SK-N-SH treated with all-trans-retinoic acid at 6 μM for 48 hours (cell line): ENCODE data around the gene RTL1.

Experiments used
- ATAC-seq: fragments of 200-7000 bp; cut with Tn5 transposase; 3 replicates; pipeline ENCODE4 v1.9.1; 2020; ENCODE audit warnings: mild to moderate bottlenecking, moderate library complexity
- ARNTL ChIP-seq: fragments of 450-650 bp; formaldehyde crosslinking; IDR thresholded peaks from 2 replicates; pipeline ENCODE4 v1.5.0; 2020; ENCODE audit warnings: low read depth, mild to moderate bottlenecking, moderate library complexity, borderline replicate concordance
- BACH2 ChIP-seq: fragments of 250-450 bp; sonication (Bioruptor Pico); IDR thresholded peaks from 2 replicates; pipeline ENCODE4 v1.9.0; 2021; ENCODE audit warnings: mild to moderate bottlenecking, borderline replicate concordance
- CREB5 ChIP-seq: fragments of 250-450 bp; sonication (Bioruptor Pico); IDR thresholded peaks from 2 replicates; pipeline ENCODE4 v1.5.1; 2020; ENCODE audit warnings: low read depth, mild to moderate bottlenecking, moderate library complexity
- CSDC2 ChIP-seq: fragments of 250-450 bp; sonication (Bioruptor Pico); IDR thresholded peaks from 2 replicates; pipeline ENCODE4 v1.5.0; 2020; ENCODE audit warnings: mild to moderate bottlenecking, moderate library complexity
- CSRNP3 ChIP-seq: fragments of 250-450 bp; sonication (Bioruptor Pico); IDR thresholded peaks from 2 replicates; pipeline ENCODE4 v1.5.1; 2021; ENCODE audit warnings: mild to moderate bottlenecking, moderate library complexity
- ESRRG ChIP-seq: fragments of 250-450 bp; sonication (Bioruptor Pico); IDR thresholded peaks from 2 replicates; pipeline ENCODE4 v1.6.1; 2021; ENCODE audit warnings: mild to moderate bottlenecking
- GLIS3 ChIP-seq: fragments of 250-450 bp; sonication (Bioruptor Pico); IDR thresholded peaks from 2 replicates; pipeline ENCODE4 v1.5.0; 2020; ENCODE audit warnings: mild to moderate bottlenecking, moderate library complexity
- ISL1 ChIP-seq: fragments of 250-450 bp; sonication (Bioruptor Pico); IDR thresholded peaks from 2 replicates; pipeline ENCODE4 v2.1.2; 2022; ENCODE audit warnings: mild to moderate bottlenecking, moderate library complexity
- OSR1 ChIP-seq: fragments of 250-450 bp; sonication (Bioruptor Pico); IDR thresholded peaks from 2 replicates; pipeline ENCODE4 v1.8.0; 2022; ENCODE audit warnings: moderate library complexity, mild to moderate bottlenecking, inconsistent platforms
- PATZ1 ChIP-seq: fragments of 250-450 bp; sonication (Bioruptor Pico); IDR thresholded peaks from 2 replicates; pipeline ENCODE4 v1.8.0; 2020; ENCODE audit warnings: mild to moderate bottlenecking, moderate library complexity, borderline replicate concordance
- POU6F1 ChIP-seq: fragments of 250-450 bp; sonication (Bioruptor Pico); IDR thresholded peaks from 2 replicates; pipeline ENCODE4 v1.8.0; 2021; ENCODE audit warnings: low read depth, mild to moderate bottlenecking, moderate library complexity, borderline replicate concordance
- PPARA ChIP-seq: fragments of 250-450 bp; sonication (Bioruptor Pico); IDR thresholded peaks from 2 replicates; pipeline ENCODE4 v1.5.0; 2020; ENCODE audit warnings: mild to moderate bottlenecking, borderline replicate concordance
- RARB ChIP-seq: fragments of 250-450 bp; sonication (Bioruptor Pico); IDR thresholded peaks from 2 replicates; pipeline ENCODE4 v1.8.0; 2021; ENCODE audit warnings: mild to moderate bottlenecking, moderate library complexity
- SNAI2 ChIP-seq: fragments of 250-450 bp; sonication (Bioruptor Pico); IDR thresholded peaks from 2 replicates; pipeline ENCODE4 v1.5.0; 2020; ENCODE audit warnings: mild to moderate bottlenecking, moderate library complexity
- TCF4 ChIP-seq: fragments of 250-450 bp; sonication (Bioruptor Pico); IDR thresholded peaks from 2 replicates; pipeline ENCODE4 v1.8.0; 2021; ENCODE audit warnings: mild to moderate bottlenecking, moderate library complexity, borderline replicate concordance
- TOX ChIP-seq: fragments of 250-450 bp; sonication (Bioruptor Pico); IDR thresholded peaks from 2 replicates; pipeline ENCODE4 v1.8.0; 2021; ENCODE audit warnings: mild to moderate bottlenecking, moderate library complexity, borderline replicate concordance
- TSHZ2 ChIP-seq: fragments of 250-450 bp; sonication (Bioruptor Pico); IDR thresholded peaks from 2 replicates; pipeline ENCODE4 v1.5.0; 2020; ENCODE audit warnings: mild to moderate bottlenecking, moderate library complexity
- ZC3H10 ChIP-seq: fragments of 250-450 bp; sonication (Bioruptor Pico); IDR thresholded peaks from 2 replicates; pipeline ENCODE4 v1.5.1; 2021; ENCODE audit warnings: mild to moderate bottlenecking, moderate library complexity
- ZFP3 ChIP-seq: fragments of 250-450 bp; sonication (Bioruptor Pico); IDR thresholded peaks from 2 replicates; pipeline ENCODE4 v1.5.0; 2020; ENCODE audit warnings: mild to moderate bottlenecking, moderate library complexity
- ZFP30 ChIP-seq: fragments of 450-650 bp; formaldehyde crosslinking; IDR thresholded peaks from 2 replicates; pipeline ENCODE4 v1.5.0; 2022; ENCODE audit warnings: mild to moderate bottlenecking, moderate library complexity
- ZNF565 ChIP-seq: fragments of 450-650 bp; formaldehyde crosslinking; conservative IDR thresholded peaks from 2 replicates; pipeline ENCODE4 v1.5.0; 2020; ENCODE audit warnings: low read depth, mild to moderate bottlenecking, moderate library complexity
- ZNF70 ChIP-seq: fragments of 450-650 bp; formaldehyde crosslinking; IDR thresholded peaks from 2 replicates; pipeline ENCODE4 v1.5.0; 2020; ENCODE audit warnings: mild to moderate bottlenecking, moderate library complexity
- ZNF8 ChIP-seq: fragments of 450-650 bp; formaldehyde crosslinking; IDR thresholded peaks from 2 replicates; pipeline ENCODE4 v1.5.0; 2020; ENCODE audit warnings: mild to moderate bottlenecking, moderate library complexity

The RTL1 gene

GRCh38 chr14:100857923-100858837 is 45.3 kb downstream of the RTL1 start:
- no peak for ATAC-seq
- TF ChIP-seq TSHZ2 (no peak), GLIS3 (no peak), TOX (CRISPR knock-in tag) (no peak), PPARA (CRISPR knock-in tag) (no peak), SNAI2 (no peak), TCF4 (CRISPR knock-in tag) (no peak), ESRRG (CRISPR knock-in tag) (no peak), CSDC2 (CRISPR knock-in tag) (no peak), OSR1 (CRISPR knock-in tag) (no peak), CREB5 (CRISPR knock-in tag) (no peak), RARB (CRISPR knock-in tag) (no peak), POU6F1 (CRISPR knock-in tag) (no peak), CSRNP3 (CRISPR knock-in tag) (no peak), ZFP3 (no peak), ZNF565 (no peak), BACH2 (CRISPR knock-in tag) (no peak), PATZ1 (CRISPR knock-in tag) (no peak), ISL1 (CRISPR knock-in tag) (no peak)

- no peak for ATAC-seq
- no peak for TF ChIP-seq PATZ1 (CRISPR knock-in tag)
- TF ChIP-seq PPARA (CRISPR knock-in tag), result no peak
- no peak for TF ChIP-seq ZNF565
- TF ChIP-seq GLIS3, result no peak
- no peak for TF ChIP-seq BACH2 (CRISPR knock-in tag)
- no peak for TF ChIP-seq ZNF70 (CRISPR knock-in tag)
- TF ChIP-seq RARB (CRISPR knock-in tag), result no peak
- no peak for TF ChIP-seq CREB5 (CRISPR knock-in tag)
- TF ChIP-seq ISL1 (CRISPR knock-in tag), result no peak
- TF ChIP-seq ZC3H10 (CRISPR knock-in tag), result no peak
- no peak for TF ChIP-seq ZFP30 (CRISPR knock-in tag)
- no peak for TF ChIP-seq OSR1 (CRISPR knock-in tag)
- no peak for TF ChIP-seq ARNTL (CRISPR knock-in tag)
- TF ChIP-seq CSDC2 (CRISPR knock-in tag), result no peak
- no peak for TF ChIP-seq ESRRG (CRISPR knock-in tag)
- TF ChIP-seq ZNF8 (CRISPR knock-in tag), result no peak
Observed at GRCh38 chr14:100857233-100857922, 46.1 kb downstream of the RTL1 start.
